HepG2 (cell line): ENCODE data around the gene STPG4. TPM values are rescaled to one million over a fixed set of nuclear protein-coding genes. Genes with fewer than 3 reads are reported as not detected.

ENCODE experiments used
- CHCHD3 ChIP-seq: sonication (generic); formaldehyde crosslinking; IDR thresholded peaks from 2 replicates; pipeline ENCODE4 v1.8.0; 2022; ENCODE audit warnings: mild to moderate bottlenecking, missing genetic modification reagents, moderate library complexity
- GTF2F1 ChIP-seq: fragments of 150-350 bp; IDR thresholded peaks from 2 replicates; pipeline ENCODE4 v1.6.1; 2014; ENCODE audit warnings: low read length
- MIER3 ChIP-seq: IDR thresholded peaks from 2 replicates; pipeline ENCODE4 v1.6.1; 2016; ENCODE audit warnings: missing compliant biosample characterization, borderline replicate concordance
- MNT ChIP-seq: fragments of 450-650 bp; IDR thresholded peaks from 2 replicates; pipeline ENCODE4 v1.6.1; 2016
- RARA ChIP-seq: IDR thresholded peaks from 2 replicates; pipeline ENCODE4 v1.6.1; 2016; ENCODE audit warnings: missing genetic modification reagents, missing compliant biosample characterization
- SIN3A ChIP-seq: IDR thresholded peaks from 2 replicates; pipeline ENCODE4 v1.6.1; 2011; ENCODE audit warnings: low read depth, mild to moderate bottlenecking, control low read depth, low read length, borderline replicate concordance
- TCF7L2 ChIP-seq: IDR thresholded peaks from 2 replicates; pipeline ENCODE4 v1.6.1; 2011; ENCODE audit warnings: mild to moderate bottlenecking, low read depth, low read length, moderate library complexity
- TSC22D2 ChIP-seq: sonication (generic); formaldehyde crosslinking; IDR thresholded peaks from 2 replicates; pipeline ENCODE4 v1.5.1; 2020; ENCODE audit warnings: missing genetic modification reagents, mild to moderate bottlenecking, borderline replicate concordance
- ZBTB21 ChIP-seq: sonication (generic); formaldehyde crosslinking; IDR thresholded peaks from 2 replicates; pipeline ENCODE4 v1.4.0; 2020; ENCODE audit warnings: missing genetic modification reagents
- ZNF207 ChIP-seq: fragments of 450-650 bp; IDR thresholded peaks from 2 replicates; pipeline ENCODE4 v1.6.1; 2016; ENCODE audit warnings: antibody characterized with exemption, borderline replicate concordance
- ZNF451 ChIP-seq: sonication (generic); formaldehyde crosslinking; IDR thresholded peaks from 2 replicates; pipeline ENCODE4 v1.5.0; 2020; ENCODE audit warnings: mild to moderate bottlenecking, missing genetic modification reagents
- ZNF562 ChIP-seq: sonication (generic); formaldehyde crosslinking; IDR thresholded peaks from 2 replicates; pipeline ENCODE4 v1.8.0; 2022; ENCODE audit warnings: missing genetic modification reagents, borderline replicate concordance
- ZNF569 ChIP-seq: sonication (generic); formaldehyde crosslinking; IDR thresholded peaks from 2 replicates; pipeline ENCODE4 v1.5.0; 2020; ENCODE audit warnings: mild to moderate bottlenecking, missing genetic modification reagents, moderate library complexity, borderline replicate concordance
- ZNF646 ChIP-seq: sonication (generic); formaldehyde crosslinking; IDR thresholded peaks from 2 replicates; pipeline ENCODE4 v1.9.0; 2021; ENCODE audit warnings: mild to moderate bottlenecking, missing genetic modification reagents
- ZSCAN25 ChIP-seq: sonication (generic); formaldehyde crosslinking; IDR thresholded peaks from 2 replicates; pipeline ENCODE4 v1.8.0; 2022; ENCODE audit warnings: mild to moderate bottlenecking, missing genetic modification reagents
- polyA plus RNA-seq, 8 experiments: library from polyadenylated mRNA; depleted of rRNA in 3 of 8; stranded (reverse) in 7 of 8; unstranded in 1 of 8; fragments of >200 nt; fragmentation: Illumina TruSeq in 4 of 8; extraction: Trizol in 4 of 8; gene quantifications; 2 replicates each; pipeline versions ENCODE4 v1.2.1 to v1.2.3, GENCODE V29; 2011 to 2016; ENCODE audit warnings: low read depth in 4 of 8, missing spikeins in 1 of 8, mixed read lengths in 1 of 8; ENCODE audit not compliant: insufficient read depth in 1 of 8
- total RNA-seq, 5 experiments: library from RNA; depleted of rRNA; stranded (reverse); fragments of >200 nt; fragmentation: Illumina TruSeq; extraction: Trizol; gene quantifications; 2 replicates each; pipeline ENCODE4 v1.2.3, GENCODE V29; 2016; ENCODE audit warnings: low read depth in 1 of 5

STPG4 gene
- total and polyA plus RNA-seq, 2 of the 13 experiments (the other 11 are each of a cell fraction or from before 2014, with no cell fraction given): 0.11 to 0.15 TPM

- TF ChIP-seq RARA (CRISPR knock-in tag) (peak; percentile 67; the same call in 1 of the 2 replicates), ZBTB21 (CRISPR knock-in tag) (0 out of 2 replicates have a peak, but pooled peaks have one; percentile 27), MIER3 (CRISPR knock-in tag) (no peak), ZNF451 (CRISPR knock-in tag) (no peak), ZNF562 (no peak), TCF7L2 (no peak), GTF2F1 (no peak), SIN3A (no peak), CHCHD3 (CRISPR knock-in tag) (no peak), ZSCAN25 (CRISPR knock-in tag) (no peak), ZNF569 (CRISPR knock-in tag) (no peak), ZNF207 (no peak), ZNF646 (CRISPR knock-in tag) (no peak), MNT (no peak), TSC22D2 (CRISPR knock-in tag) (no peak)
Measured at GRCh38 chr2:47040651-47041050, 114.5 kb downstream of the STPG4 start (continued).
